ENCODE data around the gene NUP188. TPM values are rescaled to one million over a fixed set of nuclear protein-coding genes. Genes with fewer than 3 reads are reported as not detected.

NUP188 gene
- total and polyA plus RNA-seq, 2 donors (not counting 1 experiment from before 2014, with no cell fraction given) = 42.8 to 83.6 TPM

- Histone ChIP-seq H3K4me2 (replicated peaks; ENCODE audit: low read depth, low read length, poor library complexity, severe bottlenecking) (no peak overlapping the region), H2AFZ (ENCODE audit: insufficient read depth, low read depth, low read length, poor library complexity, severe bottlenecking) (no peak overlapping the region), H3K27me3 (replicated peaks in 1 of 4; ENCODE audit: control extremely low read depth in 1 of 4, control insufficient read depth in 3 of 4, insufficient read depth in 4 of 4, low read length in 3 of 4) (no peaks in the 10 kb centered on the region), H3K9me3 (ENCODE audit: control extremely low read depth in 1 of 3, control insufficient read depth in 2 of 3, insufficient read depth in 1 of 3, low read length in 2 of 3) (no peaks in the 10 kb centered on the region), H3K79me2 (ENCODE audit: control insufficient read depth, insufficient read depth, low read length) (no peaks in the 10 kb centered on the region), H3K27ac (ENCODE audit: low read length in 2 of 2) (no peak overlapping the region), H3K4me3 (ENCODE audit: control extremely low read depth in 1 of 5, extremely low read depth in 1 of 5, insufficient read depth in 1 of 5, low read depth in 2 of 5, low read length in 4 of 5) (no peak overlapping the region), H3K9ac (ENCODE audit: low read length) (no peak overlapping the region), H3K36me3 (replicated peaks in 1 of 2; ENCODE audit: control extremely low read depth in 1 of 2, control insufficient read depth in 1 of 2, extremely low read depth in 1 of 2, insufficient read depth in 2 of 2, low read length in 1 of 2) (peaks cover 5 to 77% of the 10 kb centered on the region in 2 experiments), H3K4me1 (ENCODE audit: control insufficient read depth in 2 of 2, insufficient read depth in 2 of 2, low read length in 2 of 2) (no peaks in the 10 kb centered on the region), H4K20me1 (ENCODE audit: control insufficient read depth, insufficient read depth, low read length, poor library complexity, severe bottlenecking) (no peaks in the 10 kb centered on the region)
- TF ChIP-seq EZH2 (IDR thresholded peaks at IDR 0.05; ENCODE audit: borderline replicate concordance, insufficient read depth, low read depth, low read length, poor library complexity, severe bottlenecking) (no peak), CTCF (IDR thresholded peaks at IDR 0.05) (no peak)
- CTCF ChIA-PET = no interaction called here
- H3K4me3 Mint-ChIP-seq = no peak overlapping the region
- no peaks in the 10 kb centered on the region for H3K9me3 Mint-ChIP-seq (ENCODE audit: insufficient read depth)
- ATAC-seq (ENCODE audit: low read depth) (no peak), DNase-seq (no peak)
- H3K4me1 Mint-ChIP-seq = no peaks in the 10 kb centered on the region
- no peaks in the 10 kb centered on the region for H3K27me3 Mint-ChIP-seq
- POLR2A ChIA-PET = no interaction called here
- H3K27ac Mint-ChIP-seq = no peak overlapping the region
- WGBS (ENCODE audit: insufficient coverage) = 100% methylated on average over 5 of the region's 5 CpGs
- intact Hi-C loops (cut with micrococcal nuclease) = no loop called here
Measured at GRCh38 chr9:128986671-128987070, 39.2 kb downstream of the NUP188 start.

GRCh38 chr9:128987805-128988204 lies 40.3 kb downstream of the NUP188 start:
- Mint-ChIP-seq H3K4me1 (no peaks in the 10 kb centered on the region), H3K9me3 (ENCODE audit: insufficient read depth) (no peaks in the 10 kb centered on the region), H3K27me3 (no peaks in the 10 kb centered on the region), H3K27ac (no peak overlapping the region), H3K4me3 (no peak overlapping the region)
- intact Hi-C loops (cut with micrococcal nuclease) = no loop called here
- no peaks in the 10 kb centered on the region for H3K4me1 ChIP-seq (ENCODE audit: control insufficient read depth in 2 of 2, insufficient read depth in 2 of 2, low read length in 2 of 2)
- H3K27ac ChIP-seq (ENCODE audit: low read length in 2 of 2) = no peak overlapping the region
- H3K9ac ChIP-seq (ENCODE audit: low read length) = no peak overlapping the region
- no peaks in the 10 kb centered on the region for H3K27me3 ChIP-seq (replicated peaks in 1 of 4; ENCODE audit: control extremely low read depth in 1 of 4, control insufficient read depth in 3 of 4, insufficient read depth in 4 of 4, low read length in 3 of 4)
- no peak overlapping the region for H3K4me3 ChIP-seq (ENCODE audit: control extremely low read depth in 1 of 5, extremely low read depth in 1 of 5, insufficient read depth in 1 of 5, low read depth in 2 of 5, low read length in 4 of 5)
- 97% methylated on average over 4 of the region's 5 CpGs for WGBS (ENCODE audit: insufficient coverage)
- peaks cover 5 to 75% of the 10 kb centered on the region in 2 experiments for H3K36me3 ChIP-seq (replicated peaks in 1 of 2; ENCODE audit: control extremely low read depth in 1 of 2, control insufficient read depth in 1 of 2, extremely low read depth in 1 of 2, insufficient read depth in 2 of 2, low read length in 1 of 2)
- no peak overlapping the region for H2AFZ ChIP-seq (ENCODE audit: insufficient read depth, low read depth, low read length, poor library complexity, severe bottlenecking)
- TF ChIP-seq CTCF (IDR thresholded peaks at IDR 0.05) = no peak
- TF ChIP-seq EZH2 (IDR thresholded peaks at IDR 0.05; ENCODE audit: borderline replicate concordance, insufficient read depth, low read depth, low read length, poor library complexity, severe bottlenecking) = no peak
- DNase-seq (no peak), ATAC-seq (ENCODE audit: low read depth) (no peak)
- H4K20me1 ChIP-seq (ENCODE audit: control insufficient read depth, insufficient read depth, low read length, poor library complexity, severe bottlenecking) = no peaks in the 10 kb centered on the region
- no peak overlapping the region for H3K4me2 ChIP-seq (replicated peaks; ENCODE audit: low read depth, low read length, poor library complexity, severe bottlenecking)
- H3K79me2 ChIP-seq (ENCODE audit: control insufficient read depth, insufficient read depth, low read length) = no peaks in the 10 kb centered on the region
- ChIA-PET POLR2A (no interaction called here), CTCF (interaction anchor here (0.6 kb wide), 1 partner anchor 68 kb away, joined by 3 read pairs; no protein-coding TSS in a partner anchor)
- no peaks in the 10 kb centered on the region for H3K9me3 ChIP-seq (ENCODE audit: control extremely low read depth in 1 of 3, control insufficient read depth in 2 of 3, insufficient read depth in 1 of 3, low read length in 2 of 3)

Measured in B cell (primary cell).